Vagina (tissue), 2 donors: ENCODE measurements around the gene RPAP2.

ENCODE experiments used
- CTCF ChIP-seq, 3 experiments: fragments of 450-650 bp in 2 of 3; fragments of 200-600 bp in 1 of 3; sonication (generic) in 1 of 3; IDR thresholded peaks; one replicate each; pipeline ENCODE4 v1.5.1; 2017 to 2019; ENCODE audit warnings: antibody characterized with exemption in 3 of 3, mild to moderate bottlenecking in 2 of 3, moderate library complexity in 2 of 3
- POLR2AphosphoS5 ChIP-seq, 2 donors: sonication (generic); formaldehyde crosslinking; IDR thresholded peaks; one replicate each; pipeline ENCODE4 v1.9.0; 2017; ENCODE audit warnings: antibody characterized with exemption in 2 of 2, mild to moderate bottlenecking in 2 of 2, low read depth in 1 of 2; ENCODE audit not compliant: insufficient read depth in 1 of 2

- no peak for TF ChIP-seq CTCF (IDR thresholded peaks at IDR 0.05)
- no peak for TF ChIP-seq POLR2AphosphoS5 (IDR thresholded peaks at IDR 0.05; ENCODE audit: insufficient read depth in 1 of 2, low read depth in 1 of 2)
Measured at GRCh38 chr1:92419642-92420041, 120.8 kb downstream of the RPAP2 start.
